Activated CD8-positive, alpha-beta memory T cell treated with anti-CD3 and anti-CD28 coated beads, Interleukin-2, amount 50 U/mL, for 4 hours (primary cell): ENCODE measurements around the gene LIN9.
A peak's percentile ranks its signal among the peaks of the same experiment; 100 is the strongest.
"Not testable (repeated sequence)": the region's sequence is repeated elsewhere in the genome, so short reads cannot be mapped to it uniquely, and the experiment has no call there.

ENCODE experiments used
- DNase-seq: peaks from one replicate; pipeline ENCODE4 v3.0.0-alpha.2; 2020

LIN9 gene

GRCh38 chr1:226268421-226269124 is 40.4 kb downstream of the LIN9 start:
- no peak for DNase-seq

GRCh38 chr1:226261818-226262217 is 47.1 kb downstream of the LIN9 start:
- DNase-seq, result no peak

GRCh38 chr1:226255380-226255779 is 53.6 kb downstream of the LIN9 start:
- DNase-seq, result no peak

- DNase-seq, result no peak
These were observed 55.0 kb downstream of the LIN9 start for GRCh38 chr1:226253933-226254332.

- not testable (repeated sequence) for DNase-seq
These were observed 56.1 kb downstream of the LIN9 start for GRCh38 chr1:226252841-226253240.

- no peak for DNase-seq
These were observed 58.5 kb downstream of the LIN9 start for GRCh38 chr1:226250511-226250910.

- DNase-seq, result no peak
These were observed 60.2 kb downstream of the LIN9 start for GRCh38 chr1:226248796-226249195.

GRCh38 chr1:226248091-226248490 is 60.9 kb downstream of the LIN9 start:
- no peak for DNase-seq

- DNase-seq, result no peak
These were observed 69.5 kb downstream of the LIN9 start for GRCh38 chr1:226239421-226239820.

- DNase-seq, result no peak
These were observed 72.1 kb downstream of the LIN9 start for GRCh38 chr1:226236826-226237225.

- DNase-seq, result no peak
These were observed 75.2 kb downstream of the LIN9 start for GRCh38 chr1:226233806-226234205.

- no peak for DNase-seq
These were observed 75.7 kb downstream of the LIN9 start for GRCh38 chr1:226233293-226233692.

- no peak for DNase-seq
These were observed 82.4 kb downstream of the LIN9 start for GRCh38 chr1:226226601-226227000.

GRCh38 chr1:226223786-226224244 is 85.1 kb downstream of the LIN9 start:
- DNase-seq, result peak; percentile 23

GRCh38 chr1:226223157-226223785 is 85.7 kb downstream of the LIN9 start, which contains the start of gene MIXL1:
MIXL1 (plus strand) TSS chr1:226223664; CDS start chr1:226223682, 18 bp downstream.
- peak; percentile 22 for DNase-seq

GRCh38 chr1:226222686-226223085 is 86.3 kb downstream of the LIN9 start:
- DNase-seq, result no peak

GRCh38 chr1:226220473-226221189 is 88.3 kb downstream of the LIN9 start:
- DNase-seq, result no peak

GRCh38 chr1:226217273-226217672 is 91.7 kb downstream of the LIN9 start:
- DNase-seq, result no peak

- no peak for DNase-seq
These were observed 92.9 kb downstream of the LIN9 start for GRCh38 chr1:226216056-226216455.

- no peak for DNase-seq
These were observed 93.7 kb downstream of the LIN9 start for GRCh38 chr1:226215239-226215638.

GRCh38 chr1:226212545-226212944 is 96.4 kb downstream of the LIN9 start:
- DNase-seq, result no peak

- no peak for DNase-seq
These were observed 97.7 kb downstream of the LIN9 start for GRCh38 chr1:226211181-226211821.

GRCh38 chr1:226210571-226211176 is 98.3 kb downstream of the LIN9 start:
- no peak for DNase-seq
